Endothelial cell of umbilical vein (primary cell): Measurements from ENCODE around the gene FAM163A. TPM values are rescaled to one million over a fixed set of nuclear protein-coding genes. Genes with fewer than 3 reads are reported as not detected.

Experiments used
- BruUV-seq: library from RNA; stranded (reverse); fragments of 400-500 nt; replicated peaks from 2 replicates; lab custom pipeline; 2021; lab: Mats Ljungman, UMichigan
- CTCF ChIA-PET: fragments of 300-600, 350-600 bp; sonication (Branson Sonifier 250); formaldehyde crosslinking; loops from one replicate; lab custom pipeline; 2021; ENCODE audit warnings: antibody characterized with exemption, inconsistent platforms; lab: Charles Lee
- POLR2A ChIA-PET: fragments of 300-600, 350-600 bp; sonication (Branson Sonifier 250); formaldehyde crosslinking; loops from one replicate; lab custom pipeline; 2021; ENCODE audit warnings: antibody characterized with exemption, inconsistent platforms; lab: Charles Lee
- DNase-seq: peaks from one replicate; pipeline ENCODE4 v3.0.0-alpha.2; 2011; ENCODE audit warnings: low read depth, low spot score
- FAIRE-seq: peaks from 2 replicates; lab custom pipeline; 2011; peaks lifted over from hg19 to GRCh38; lab: Jason Lieb, UNC
- H2AFZ ChIP-seq: 2 replicates; pipeline ENCODE4 v1.6.0; 2012; ENCODE audit warnings: low read depth, low read length, control low read depth, inconsistent platforms
- H3K27ac ChIP-seq: 2 replicates; pipeline ENCODE4 v1.5.1; 2011; ENCODE audit warnings: low read depth, mild to moderate bottlenecking, control low read depth, low read length, moderate library complexity; ENCODE audit not compliant: insufficient read depth
- H3K27me3 ChIP-seq, 2 experiments: 2 replicates each; pipeline versions ENCODE4 v1.6.0 to v1.6.1; 2011; ENCODE audit warnings: low read length in 2 of 2, mixed read lengths in 1 of 2; ENCODE audit not compliant: control insufficient read depth in 2 of 2, insufficient read depth in 2 of 2
- H3K36me3 ChIP-seq, 2 experiments: 2 replicates in 1 of 2; 3 replicates in 1 of 2; pipeline ENCODE4 v1.5.1; 2011; ENCODE audit warnings: low read length in 2 of 2, mild to moderate bottlenecking in 1 of 2, moderate library complexity in 1 of 2; ENCODE audit not compliant: control insufficient read depth in 2 of 2, insufficient read depth in 2 of 2; ENCODE audit errors: extremely low read depth in 1 of 2
- H3K4me1 ChIP-seq: 3 replicates; pipeline ENCODE4 v1.5.1; 2011; ENCODE audit warnings: mild to moderate bottlenecking, low read length; ENCODE audit not compliant: control insufficient read depth, insufficient read depth; ENCODE audit errors: extremely low read depth
- H3K4me2 ChIP-seq: 2 replicates; pipeline ENCODE4 v1.6.1; 2011; ENCODE audit warnings: low read length, control low read depth, mixed read lengths; ENCODE audit not compliant: insufficient read depth
- H3K4me3 ChIP-seq, 3 experiments: fragments of 200-600 bp in 1 of 3; sonication (generic), shearing (Covaris generic) in 1 of 3; replicated peaks in 1 of 3; 2 replicates each; pipeline ENCODE4 v1.5.1; 2011 to 2016; ENCODE audit warnings: control low read depth in 3 of 3, low read length in 3 of 3, mild to moderate bottlenecking in 2 of 3, inconsistent platforms in 1 of 3, low read depth in 1 of 3, moderate library complexity in 1 of 3; ENCODE audit not compliant: insufficient read depth in 1 of 3
- H3K79me2 ChIP-seq: 2 replicates; pipeline ENCODE4 v1.6.0; 2012; ENCODE audit warnings: low read length, inconsistent platforms; ENCODE audit not compliant: control insufficient read depth, insufficient read depth
- H3K9ac ChIP-seq: replicated peaks from 2 replicates; pipeline ENCODE3; 2011; ENCODE audit warnings: low read length, control low read depth; ENCODE audit not compliant: insufficient read depth; ENCODE audit errors: extremely low read depth
- H3K9me1 ChIP-seq: replicated peaks from 3 replicates; pipeline ENCODE4 v1.6.0; 2011; ENCODE audit warnings: mild to moderate bottlenecking, low read length; ENCODE audit not compliant: control insufficient read depth, insufficient read depth; ENCODE audit errors: extremely low read depth
- H3K9me3 ChIP-seq: replicated peaks from 2 replicates; pipeline ENCODE4 v1.5.1; 2012; ENCODE audit warnings: low read length, inconsistent platforms; ENCODE audit not compliant: control insufficient read depth, insufficient read depth
- H4K20me1 ChIP-seq: replicated peaks from 2 replicates; pipeline ENCODE3; 2011; ENCODE audit warnings: mild to moderate bottlenecking, low read length; ENCODE audit not compliant: control insufficient read depth, insufficient read depth; ENCODE audit errors: extremely low read depth
- EZH2 ChIP-seq: IDR thresholded peaks from 2 replicates; pipeline ENCODE4 v1.6.1; 2012; ENCODE audit warnings: borderline replicate concordance, low read depth, mild to moderate bottlenecking, moderate library complexity, low read length, inconsistent platforms; ENCODE audit not compliant: severe bottlenecking
- GATA2 ChIP-seq: IDR thresholded peaks from 2 replicates; pipeline ENCODE4 v1.7.0; 2011; ENCODE audit warnings: low read depth, mild to moderate bottlenecking, moderate library complexity, mixed read lengths, low read length; ENCODE audit not compliant: insufficient read length, insufficient read depth
- MYC ChIP-seq: IDR thresholded peaks from one replicate; pipeline ENCODE4 v1.6.1; 2011; ENCODE audit warnings: mild to moderate bottlenecking, low read depth, low read length
- POLR2A ChIP-seq: IDR thresholded peaks from 2 replicates; pipeline ENCODE4 v1.6.1; 2012; ENCODE audit warnings: low read depth, mild to moderate bottlenecking, control low read depth, low read length
- POLR2AphosphoS5 ChIP-seq: IDR thresholded peaks from 2 replicates; pipeline ENCODE4 v1.6.1; 2012; ENCODE audit warnings: low read depth, mild to moderate bottlenecking, control low read depth, low read length, moderate library complexity; ENCODE audit not compliant: insufficient read depth
- dilution Hi-C: fragments of 300-500 bp; cut with MboI; formaldehyde crosslinking; loops from one replicate; pipeline ENCODE4 v1.15.0; 2019; ENCODE audit warnings: low sequenced_read_pairs; ENCODE audit not compliant: extremely low pct_ligation_motif_present
- intact Hi-C: fragments of 100-400 bp; cut with micrococcal nuclease; formaldehyde crosslinking; loops from one replicate; pipeline ENCODE4 v1.10.0; 2022
- polyA plus RNA-seq, 4 experiments: library from polyadenylated mRNA; depleted of rRNA in 3 of 4; stranded (reverse) in 3 of 4; unstranded in 1 of 4; fragments of >200 nt; gene quantifications; 2 replicates each; pipeline versions ENCODE4 v1.2.1 to v1.2.3, GENCODE V29; 2011 to 2012; ENCODE audit warnings: missing spikeins in 1 of 4
- total RNA-seq: library from RNA; stranded (reverse); gene quantifications from 2 replicates; pipeline ENCODE4 v1.2.3, GENCODE V29; 2021

Gene FAM163A
- total and polyA plus RNA-seq, 2 donors (not counting 3 experiments of a cell fraction or from before 2014, with no cell fraction given) = not detected

DNA sequence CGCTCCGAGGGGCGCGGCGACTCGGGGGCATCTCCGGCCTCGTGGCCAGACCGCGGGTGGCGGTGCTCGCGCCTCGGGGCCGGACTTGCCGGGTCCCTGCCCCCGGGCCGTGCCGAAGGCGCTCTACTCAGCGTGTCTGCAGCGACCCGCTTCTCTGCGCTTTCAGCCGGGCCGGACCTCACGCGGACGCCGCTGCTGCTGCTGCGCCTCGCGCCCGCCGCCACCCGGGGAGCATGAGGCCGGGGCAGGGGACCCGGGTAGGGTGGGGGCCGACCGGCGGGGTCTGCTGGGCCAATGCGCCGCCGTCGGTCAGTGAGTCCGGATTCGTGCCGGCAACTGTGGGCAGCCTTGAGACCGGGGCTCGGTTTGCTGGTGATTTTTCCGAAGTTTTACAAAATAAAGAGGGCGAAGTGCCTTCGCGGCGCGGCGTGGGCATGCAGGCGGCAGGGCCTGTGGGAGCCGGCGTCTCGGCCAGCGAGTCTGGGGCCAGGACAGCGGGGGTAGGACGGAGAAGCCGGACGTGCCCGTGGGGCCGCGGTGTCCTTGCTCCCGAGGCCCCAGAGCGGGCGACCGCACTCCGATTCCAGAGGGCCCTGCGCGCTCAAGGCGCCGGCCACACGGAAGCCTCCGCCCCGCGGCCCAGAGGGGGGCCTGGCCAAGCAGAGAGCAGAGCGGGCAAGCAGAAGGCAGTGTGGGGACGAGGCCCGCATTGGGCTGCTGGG, 749 bp downstream of the FAM163A start:
- no peaks in the 10 kb centered on the region for H3K79me2 ChIP-seq
- no peaks in the 10 kb centered on the region for H3K36me3 ChIP-seq
- H3K9me3 ChIP-seq = no peaks in the 10 kb centered on the region
- no peaks in the 10 kb centered on the region for H3K9me1 ChIP-seq
- intact Hi-C loops = no loop called here
- TF ChIP-seq EZH2 (peak; percentile 75), MYC (no peak)
- DNase-seq (no peak), FAIRE-seq (no peak)
- CTCF ChIA-PET = interaction anchor here (1.6 to 1.9 kb wide), 2 partner anchors 66 kb away, joined by 4 to 9 read pairs; no protein-coding TSS in a partner anchor
- H3K9ac ChIP-seq = no peak overlapping the region
- POLR2A ChIA-PET = no interaction called here
- no peaks in the 10 kb centered on the region for H4K20me1 ChIP-seq
- no TSS peak for BruUV-seq
- H2AFZ ChIP-seq = peak overlapping the region; percentile 33
- H3K27ac ChIP-seq = no peak overlapping the region
- H3K4me2 ChIP-seq = no peak overlapping the region
- H3K27me3 ChIP-seq = peaks cover 53 to 90% of the 10 kb centered on the region in 2 experiments
- H3K4me1 ChIP-seq = no peaks in the 10 kb centered on the region
- peak overlapping the region in 1 of 3 experiments; percentile 2 for H3K4me3 ChIP-seq
- dilution Hi-C loops = no loop called here

DNA sequence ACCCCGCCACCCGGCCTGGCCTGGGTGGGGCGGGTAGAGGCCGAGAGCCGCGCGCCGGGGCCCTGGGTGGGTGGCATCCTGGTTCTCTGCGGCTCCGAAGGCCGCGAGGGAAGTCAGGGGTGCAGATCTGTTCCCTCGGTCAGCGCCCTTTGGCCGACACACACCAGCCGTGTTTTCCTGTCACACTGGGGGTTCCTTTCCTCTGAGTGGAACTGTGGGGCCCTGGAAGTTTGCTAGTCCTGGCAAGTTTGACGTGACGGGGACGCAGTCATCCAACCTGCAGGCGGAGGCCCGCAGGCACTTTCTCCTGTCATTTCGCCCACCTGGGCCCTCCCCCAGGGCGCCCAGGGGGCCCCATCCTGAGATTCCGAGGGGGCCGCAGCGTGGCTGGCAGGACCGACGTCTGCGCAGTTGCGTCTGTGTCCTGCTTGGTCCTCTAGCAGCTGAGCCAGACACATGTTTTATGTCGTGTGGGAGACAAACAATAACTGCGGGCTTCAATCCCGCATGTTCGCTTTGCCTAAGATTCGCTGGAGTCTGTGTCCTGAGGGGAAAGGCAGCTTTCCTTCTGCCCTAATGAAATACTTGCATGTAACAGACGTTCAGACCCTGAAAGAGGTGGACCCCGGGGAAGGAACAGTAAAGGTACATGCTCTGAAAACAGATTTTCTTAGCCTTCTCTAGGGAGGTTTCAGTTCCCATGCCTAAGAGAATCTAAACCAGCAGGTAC, 1.5 kb downstream of the FAM163A start:
- DNase-seq (no peak), FAIRE-seq (no peak)
- H3K4me3 ChIP-seq = no peak overlapping the region
- H3K4me2 ChIP-seq = no peak overlapping the region
- no peak overlapping the region for H3K9ac ChIP-seq
- H3K27ac ChIP-seq = no peak overlapping the region
- H3K27me3 ChIP-seq = peaks cover 53 to 91% of the 10 kb centered on the region in 2 experiments
- ChIA-PET CTCF (interaction anchor here (1.9 kb wide), 1 partner anchor 65 kb away, joined by 9 read pairs; no protein-coding TSS in a partner anchor), POLR2A (no interaction called here)
- H3K9me1 ChIP-seq = no peaks in the 10 kb centered on the region
- no TSS peak for BruUV-seq
- dilution Hi-C loops (no loop called here), intact Hi-C loops (no loop called here)
- H2AFZ ChIP-seq = no peak overlapping the region
- H3K9me3 ChIP-seq = no peaks in the 10 kb centered on the region
- TF ChIP-seq EZH2 (peak; percentile 42), POLR2AphosphoS5 (no peak), GATA2 (no peak), POLR2A (no peak)
- no peaks in the 10 kb centered on the region for H3K79me2 ChIP-seq
- no peaks in the 10 kb centered on the region for H3K36me3 ChIP-seq
- H3K4me1 ChIP-seq = no peaks in the 10 kb centered on the region
- H4K20me1 ChIP-seq = no peaks in the 10 kb centered on the region
